GM19328 (cell line): Measurements from ENCODE around the gene BCAS3.
"Not testable (repeated sequence)": the region's sequence is repeated elsewhere in the genome, so short reads cannot be mapped to it uniquely, and the experiment has no call there.

Experiments used
- ATAC-seq: cut with Tn5 transposase; IDR thresholded peaks from one replicate; pipeline ENCODE4 v1.9.1; 2021; ENCODE audit warnings: mild to moderate bottlenecking, moderate library complexity; ENCODE audit not compliant: unreplicated experiment

BCAS3 gene

DNA sequence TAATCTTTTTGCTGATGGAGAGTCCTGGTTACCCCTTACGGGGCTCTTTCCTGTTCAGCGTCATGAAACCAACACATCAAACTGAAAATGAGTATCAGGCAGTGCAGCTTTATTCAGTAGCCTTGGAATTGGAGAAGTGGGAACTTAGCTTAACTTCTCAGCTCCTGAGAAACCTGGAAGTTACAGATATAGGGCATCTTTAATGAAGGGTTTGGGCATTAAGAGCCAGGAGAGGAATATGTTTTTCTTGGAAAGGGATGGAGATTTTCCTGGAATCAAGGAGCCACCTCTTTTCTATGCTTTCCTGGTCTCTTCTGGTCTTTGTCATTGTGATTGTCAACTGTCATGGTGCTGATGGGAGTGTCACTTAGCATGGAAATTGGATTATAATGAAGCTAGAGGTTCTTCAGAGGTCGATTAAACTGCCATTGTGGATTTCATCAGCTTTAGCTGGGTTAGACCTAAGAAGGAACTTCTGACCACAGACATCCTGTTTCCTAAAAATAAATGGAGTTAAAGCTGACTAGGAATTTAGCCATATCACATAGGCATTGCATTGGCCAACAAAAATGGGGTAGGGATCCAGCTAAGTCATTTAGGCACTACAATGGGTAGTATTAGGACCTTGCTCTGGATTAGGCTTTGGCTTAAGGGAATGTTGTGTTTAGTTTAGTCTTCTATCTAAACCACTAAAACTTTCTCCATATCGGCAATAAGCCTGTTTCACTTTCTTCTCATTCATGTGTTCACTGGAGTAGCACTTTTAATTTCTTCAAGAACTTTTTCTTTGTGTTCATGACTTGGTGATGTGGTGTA, 186.4 kb downstream of the BCAS3 start:
- ATAC-seq: no peak

DNA sequence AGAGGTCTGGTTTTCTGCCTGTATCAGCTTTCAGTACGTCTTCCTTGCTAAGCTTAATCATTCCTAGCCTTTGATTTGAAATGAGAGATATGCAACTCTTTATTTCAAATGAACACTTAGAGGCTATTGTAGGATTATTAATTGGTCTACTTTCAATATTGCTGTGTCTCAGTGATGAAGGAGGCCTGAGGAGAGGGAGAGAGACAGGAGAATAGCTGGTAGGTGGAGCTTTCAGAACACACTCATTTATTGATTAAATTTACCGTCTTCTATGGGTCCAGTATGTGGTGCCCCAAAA, 187.0 kb downstream of the BCAS3 start:
- no peak for ATAC-seq

DNA sequence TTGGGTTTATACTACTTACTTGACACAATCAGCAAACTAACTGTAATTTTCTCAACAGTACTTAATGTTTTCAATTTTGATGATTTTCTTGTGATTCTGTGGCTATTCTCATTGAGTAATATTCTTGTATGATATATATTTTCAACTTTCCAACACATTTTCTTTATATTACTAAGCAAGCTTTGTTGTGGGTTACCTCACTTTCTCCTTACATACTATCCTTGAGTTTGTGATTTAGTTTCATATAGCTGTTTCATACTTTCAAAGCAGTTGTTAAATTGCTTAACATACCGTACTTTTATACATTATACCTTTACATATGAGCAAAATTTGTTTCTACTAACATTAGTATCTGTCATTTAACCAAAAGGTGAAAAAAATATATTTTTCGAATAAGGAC, 197.1 kb downstream of the BCAS3 start:
- no peak for ATAC-seq

DNA sequence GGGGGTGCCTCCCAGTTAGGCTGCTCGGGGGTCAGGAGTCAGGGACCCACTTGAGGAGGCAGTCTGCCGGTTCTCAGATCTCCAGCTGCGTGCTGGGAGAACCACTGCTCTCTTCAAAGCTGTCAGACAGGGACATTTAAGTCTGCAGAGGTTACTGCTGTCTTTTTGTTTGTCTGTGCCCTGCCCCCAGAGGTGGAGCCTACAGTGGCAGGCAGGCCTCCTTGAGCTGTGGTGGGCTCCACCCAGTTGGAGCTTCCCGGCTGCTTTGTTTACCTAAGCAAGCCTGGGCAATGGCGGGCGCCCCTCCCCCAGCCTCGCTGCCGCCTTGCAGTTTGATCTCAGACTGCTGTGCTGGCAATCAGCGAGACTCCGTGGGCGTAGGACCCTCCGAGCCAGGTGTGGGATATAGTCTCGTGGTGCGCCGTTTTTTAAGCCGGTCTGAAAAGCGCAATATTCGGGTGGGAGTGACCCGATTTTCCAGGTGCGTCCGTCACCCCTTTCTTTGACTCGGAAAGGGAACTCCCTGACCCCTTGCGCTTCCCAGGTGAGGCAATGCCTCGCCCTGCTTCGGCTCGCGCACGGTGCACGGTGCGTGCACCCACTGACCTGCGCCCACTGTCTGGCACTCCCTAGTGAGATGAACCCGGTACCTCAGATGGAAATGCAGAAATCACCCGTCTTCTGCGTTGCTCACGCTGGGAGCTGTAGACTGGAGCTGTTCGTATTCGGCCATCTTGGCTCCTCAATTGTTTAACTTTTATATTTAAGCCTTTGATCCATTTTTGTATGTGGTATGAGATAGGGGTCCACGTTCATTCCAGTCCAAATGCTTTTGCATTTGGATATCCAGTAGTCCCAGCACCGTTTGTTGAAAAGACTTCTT, 209.3 kb downstream of the BCAS3 start:
- ATAC-seq: not testable (repeated sequence)

DNA sequence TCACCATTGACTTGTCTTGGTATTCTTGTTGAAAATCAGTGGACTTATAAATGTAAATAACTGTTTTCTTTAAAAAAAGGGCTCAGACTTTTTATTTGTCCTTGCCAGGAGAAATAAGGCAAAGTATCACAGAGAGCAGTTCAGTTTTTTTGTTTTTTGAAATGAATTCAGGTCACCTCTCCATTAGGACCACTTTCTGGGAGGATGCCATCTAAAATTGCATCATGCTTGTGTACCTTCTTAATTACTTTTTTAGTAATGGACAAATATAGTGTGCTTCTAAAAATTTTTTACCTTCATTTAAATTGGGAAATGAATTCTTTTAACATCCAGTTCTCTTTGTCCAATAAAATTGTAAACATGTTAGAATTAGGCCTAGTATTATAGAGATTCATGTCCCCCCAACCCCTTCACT, 210.0 kb downstream of the BCAS3 start:
- no peak for ATAC-seq

DNA sequence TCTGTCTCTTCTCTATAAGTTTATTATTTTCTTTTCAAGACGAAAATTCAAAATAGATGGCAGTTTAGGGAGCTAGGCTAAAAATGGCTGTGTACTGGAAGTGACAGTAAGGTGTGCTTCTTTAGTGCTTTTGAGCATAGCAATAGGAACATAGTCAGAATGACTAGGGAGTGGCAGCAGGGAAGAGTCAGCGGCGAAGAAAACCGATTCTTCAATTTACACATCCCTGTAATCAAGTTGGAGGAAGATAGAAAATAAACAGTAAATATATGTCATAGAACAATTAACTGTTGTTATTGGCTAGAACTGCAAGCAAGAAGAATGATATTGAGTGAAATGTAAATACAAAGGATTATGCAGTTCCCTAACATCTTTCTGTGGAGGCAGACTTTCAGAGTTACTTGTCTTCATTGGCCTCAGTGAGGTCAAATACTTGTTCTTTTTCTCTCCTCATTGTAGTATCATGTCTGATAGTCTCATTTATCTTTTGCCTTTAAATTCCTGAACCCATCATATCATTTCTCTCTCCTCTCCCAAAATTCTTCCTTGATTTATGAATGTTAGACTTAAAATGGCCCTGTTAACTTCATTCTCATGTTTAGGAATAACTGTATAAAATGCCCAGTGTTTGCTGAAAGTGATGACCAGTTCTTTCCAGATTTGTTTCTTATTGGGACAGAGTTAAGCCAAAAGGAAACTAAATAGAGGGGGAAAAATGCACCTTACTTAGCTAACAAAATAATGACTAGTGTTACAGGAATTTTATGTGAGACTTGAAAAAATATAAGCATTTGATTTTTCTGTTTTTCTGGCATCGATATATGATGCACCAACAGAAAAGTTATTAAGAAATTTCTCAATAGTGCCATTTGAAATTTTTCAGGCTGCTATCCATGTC, 211.4 kb downstream of the BCAS3 start:
- no peak for ATAC-seq

DNA sequence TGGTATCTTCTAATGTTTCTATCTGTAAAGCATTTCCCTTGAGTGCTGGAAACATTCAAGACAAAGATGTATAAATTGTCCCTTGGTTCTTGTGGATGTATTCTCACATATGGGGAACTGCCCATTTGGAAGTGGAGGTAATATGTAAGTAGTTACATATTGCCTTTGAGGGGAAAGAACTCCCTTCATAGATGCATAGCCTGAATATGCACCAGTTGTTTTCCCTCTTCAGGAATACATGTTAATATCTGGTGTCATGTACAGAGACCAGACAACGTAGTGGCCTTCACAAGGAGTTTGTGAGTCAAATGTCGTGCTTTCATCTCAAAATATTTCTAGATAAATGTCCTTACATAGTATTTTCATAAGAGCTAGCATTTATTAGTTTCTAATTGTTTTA, 213.5 kb downstream of the BCAS3 start:
- ATAC-seq: no peak

DNA sequence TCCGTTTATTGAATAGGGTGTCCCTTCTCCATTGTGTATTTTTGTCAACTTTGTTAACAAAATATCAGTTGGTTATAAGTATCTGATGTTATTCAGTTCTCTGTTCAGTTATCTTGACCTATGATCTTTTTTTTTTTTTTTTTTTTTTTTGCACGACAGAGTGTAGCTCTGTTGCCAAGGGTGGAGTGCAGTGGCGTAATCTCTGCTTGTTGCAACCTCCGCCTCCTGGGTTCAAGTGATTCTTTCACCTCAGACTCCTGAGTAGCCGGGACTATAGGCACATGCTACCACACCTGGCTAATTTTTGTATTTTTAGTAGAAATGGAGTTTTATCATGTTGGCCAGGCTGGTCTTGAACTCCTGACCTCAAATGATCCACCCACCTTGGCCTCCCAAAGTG, 215.8 kb downstream of the BCAS3 start:
- no peak for ATAC-seq

DNA sequence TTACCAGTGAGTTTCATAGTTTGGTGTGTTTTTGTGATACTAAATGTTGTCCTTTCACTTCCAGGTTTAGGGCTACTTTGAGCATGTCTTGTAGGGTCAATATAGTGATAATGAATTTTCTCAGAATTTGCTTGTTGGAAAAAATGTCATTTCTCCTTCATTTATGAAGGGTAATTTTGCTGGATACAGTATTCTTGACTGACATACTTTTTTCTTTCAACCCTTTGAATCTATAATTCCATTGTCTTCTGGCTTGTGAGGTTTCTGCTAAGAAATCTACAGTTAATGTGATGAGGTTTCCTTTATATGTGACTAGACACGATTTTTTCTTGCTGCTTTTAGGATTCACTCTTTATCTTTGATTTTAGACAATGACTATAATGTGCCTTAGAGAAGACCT, 219.3 kb downstream of the BCAS3 start:
- ATAC-seq: no peak

DNA sequence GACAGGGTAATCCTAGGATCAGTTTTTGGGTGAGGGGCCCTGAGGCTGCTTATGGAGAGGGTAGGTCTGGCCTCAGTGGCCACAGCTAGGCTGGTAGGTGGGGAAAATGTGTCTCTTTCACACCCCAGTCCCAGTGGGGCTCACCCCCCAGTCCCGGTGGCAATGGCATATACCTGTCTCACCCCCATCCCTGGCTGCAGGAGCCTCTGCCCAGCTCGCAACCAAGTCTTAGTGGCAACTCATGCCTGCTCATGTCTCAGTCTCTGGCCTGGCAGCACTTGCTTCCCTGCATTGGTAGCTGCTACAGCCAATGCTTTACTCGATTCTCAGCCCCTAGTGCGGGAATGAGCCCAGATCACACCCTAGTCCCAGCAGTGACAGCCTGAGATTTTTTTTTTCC, 221.5 kb downstream of the BCAS3 start:
- no peak for ATAC-seq

DNA sequence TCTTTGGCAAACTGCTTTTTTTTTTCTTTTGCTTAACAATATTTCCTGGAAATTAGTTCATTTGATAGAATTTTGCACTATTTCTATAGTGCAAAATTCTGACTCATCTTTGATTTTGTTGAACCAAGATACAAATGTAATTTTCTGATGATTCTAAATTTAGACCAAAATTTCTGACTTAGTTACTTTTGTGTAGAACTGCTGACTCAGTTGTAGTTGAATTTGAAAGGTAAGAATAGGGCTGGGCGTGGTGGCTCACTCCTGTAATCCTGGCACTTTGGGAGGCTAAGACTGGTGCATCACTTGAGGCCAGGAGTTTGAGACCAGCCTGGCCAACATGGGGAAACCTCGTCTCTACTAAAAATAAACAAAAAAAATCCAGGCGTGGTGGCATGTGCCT, 223.0 kb downstream of the BCAS3 start:
- ATAC-seq: no peak

DNA sequence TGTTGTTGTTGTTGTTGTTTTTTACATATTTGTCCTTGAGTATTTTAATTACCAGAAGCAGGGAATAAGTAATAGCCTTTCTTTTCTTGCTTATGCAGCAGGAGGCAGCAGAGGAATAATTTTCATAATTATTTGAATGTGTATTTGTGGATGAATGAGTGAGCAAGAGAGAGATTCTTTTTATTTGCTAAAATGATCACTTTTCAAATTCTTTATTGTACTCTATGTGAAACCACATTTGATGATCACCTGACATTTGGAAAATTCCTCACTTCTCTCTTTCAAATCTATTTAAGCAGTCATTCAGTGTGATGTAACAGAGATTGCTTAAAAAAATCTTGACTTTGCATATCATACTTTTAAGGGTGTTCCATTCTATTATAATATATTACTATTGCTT, 223.6 kb downstream of the BCAS3 start:
- ATAC-seq: no peak

DNA sequence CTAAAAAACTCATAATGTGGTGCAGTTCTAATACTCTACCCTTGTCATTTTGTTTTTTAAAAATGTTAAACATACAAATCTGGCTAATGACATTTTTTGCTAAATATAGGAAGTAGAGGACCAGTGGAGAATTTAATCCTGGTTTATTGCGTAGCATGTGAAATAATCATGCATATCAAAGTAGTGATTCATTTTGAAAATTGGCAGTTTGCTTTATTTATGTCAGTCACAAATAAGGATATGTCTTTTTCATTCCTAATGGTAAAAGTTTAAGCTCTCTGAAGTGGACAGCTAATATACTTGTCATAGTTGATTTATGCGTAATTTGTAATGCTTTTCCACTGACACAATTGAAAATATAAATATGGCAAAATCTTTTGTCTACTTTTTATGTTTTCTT, 224.2 kb downstream of the BCAS3 start:
- ATAC-seq: no peak

DNA sequence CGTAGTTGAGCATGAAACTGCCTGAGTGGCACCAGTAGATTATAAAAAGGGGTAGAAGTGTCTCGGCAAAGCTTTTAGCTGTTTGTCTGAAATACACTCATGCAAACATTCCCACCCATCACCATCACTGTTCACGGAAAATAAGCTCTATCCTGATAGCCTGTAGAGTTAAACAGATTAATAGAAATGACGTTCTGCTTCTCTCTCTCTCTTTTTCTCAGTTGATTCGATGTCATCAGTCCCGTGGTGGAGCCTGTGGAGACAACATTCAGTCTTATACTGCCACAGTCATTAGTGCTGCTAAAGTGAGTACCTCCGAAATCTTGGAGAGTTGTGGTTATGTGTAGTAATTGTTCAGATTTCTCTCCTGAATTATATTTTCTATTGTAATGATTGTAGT, 224.7 kb downstream of the BCAS3 start:
- no peak for ATAC-seq

DNA sequence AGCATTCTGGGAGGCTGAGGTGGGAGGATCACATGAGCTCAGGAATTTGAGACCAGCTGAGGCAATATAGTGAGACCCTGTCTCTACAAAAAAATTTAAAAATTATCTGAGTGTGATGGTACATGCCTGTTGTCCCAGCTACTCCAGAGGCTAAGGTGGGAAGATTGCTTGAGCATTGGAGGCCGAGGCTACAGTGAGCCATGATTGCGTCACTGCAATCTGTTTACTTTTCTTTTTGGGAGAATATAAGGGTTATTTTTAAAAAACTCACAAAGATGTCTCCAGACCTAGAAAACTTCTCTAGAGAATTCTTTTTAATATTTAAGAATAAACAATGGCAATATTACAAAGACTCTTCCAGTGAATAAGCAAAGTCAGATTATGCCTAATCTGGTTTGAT, 226.9 kb downstream of the BCAS3 start:
- no peak for ATAC-seq

DNA sequence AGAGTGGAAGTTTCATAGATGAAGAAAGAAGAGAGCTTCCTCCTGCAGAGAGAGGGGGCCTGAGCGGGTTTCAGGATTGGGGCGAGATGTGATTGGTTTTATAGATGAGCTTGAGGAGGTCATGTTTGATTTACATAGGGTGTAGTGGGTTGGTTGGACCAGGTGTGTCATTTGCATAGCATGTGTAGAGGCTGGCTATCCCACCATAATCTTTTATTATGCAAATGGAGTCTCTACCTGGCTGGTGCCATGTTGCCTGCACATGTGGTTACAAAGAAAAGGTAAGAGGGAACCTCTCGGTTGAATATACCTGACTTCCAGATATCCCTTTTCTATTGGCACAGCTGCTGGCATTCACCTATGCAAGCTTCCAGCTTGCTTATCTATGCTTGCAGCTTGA, 228.1 kb downstream of the BCAS3 start:
- no peak for ATAC-seq

DNA sequence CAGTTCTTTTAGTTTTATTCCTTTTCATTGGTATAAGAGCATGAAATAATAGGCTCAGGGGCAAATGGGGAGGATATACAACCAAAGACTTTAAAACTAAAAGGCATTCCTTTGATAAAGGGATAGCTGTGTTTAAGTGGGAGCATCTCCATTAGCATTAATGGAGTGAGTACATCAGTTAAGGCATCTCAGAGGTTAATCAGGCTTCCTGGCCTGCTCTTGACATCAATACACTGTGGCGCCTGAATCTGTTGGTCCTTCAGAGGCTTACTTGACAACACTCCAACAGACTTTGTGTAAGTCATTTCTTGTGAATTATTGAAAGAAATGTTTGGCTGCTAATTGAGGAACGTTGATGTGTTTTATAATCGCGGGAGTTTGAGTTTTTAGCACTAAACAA, 230.7 kb downstream of the BCAS3 start:
- ATAC-seq: no peak

DNA sequence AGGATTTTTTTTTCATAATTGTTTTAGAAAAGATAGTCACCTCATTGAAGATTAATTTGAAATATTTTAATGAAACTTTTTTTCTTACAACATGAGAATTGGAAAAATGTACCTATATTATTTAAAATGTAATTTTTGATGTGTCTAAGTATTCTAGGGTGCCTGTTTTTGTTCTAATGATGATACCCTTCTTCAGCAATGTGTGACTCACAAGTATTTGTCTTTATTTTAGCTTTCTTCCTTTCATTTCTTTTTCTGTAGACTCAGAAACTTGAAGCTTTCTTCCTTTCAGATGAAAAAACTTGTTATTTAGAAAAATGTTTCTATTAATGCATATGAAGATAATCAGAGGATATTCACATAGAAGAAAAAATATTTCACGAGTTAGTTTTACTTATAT, 231.8 kb downstream of the BCAS3 start:
- ATAC-seq: no peak

DNA sequence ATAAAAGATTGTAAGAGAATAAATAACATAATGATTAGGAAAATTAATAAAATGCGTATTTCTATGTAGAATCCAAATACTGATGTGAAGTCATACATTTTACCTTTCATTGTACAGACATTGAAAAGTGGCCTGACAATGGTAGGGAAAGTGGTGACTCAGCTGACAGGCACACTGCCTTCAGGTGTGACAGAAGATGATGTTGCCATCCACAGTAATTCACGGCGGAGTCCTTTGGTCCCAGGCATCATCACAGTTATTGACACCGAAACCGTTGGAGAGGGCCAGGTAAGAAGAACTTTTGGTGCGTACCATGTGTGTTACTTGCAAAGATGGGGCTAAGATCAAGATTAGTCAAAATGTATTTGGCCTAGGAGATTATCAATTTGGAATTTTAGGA, 232.8 kb downstream of the BCAS3 start:
- no peak for ATAC-seq

DNA sequence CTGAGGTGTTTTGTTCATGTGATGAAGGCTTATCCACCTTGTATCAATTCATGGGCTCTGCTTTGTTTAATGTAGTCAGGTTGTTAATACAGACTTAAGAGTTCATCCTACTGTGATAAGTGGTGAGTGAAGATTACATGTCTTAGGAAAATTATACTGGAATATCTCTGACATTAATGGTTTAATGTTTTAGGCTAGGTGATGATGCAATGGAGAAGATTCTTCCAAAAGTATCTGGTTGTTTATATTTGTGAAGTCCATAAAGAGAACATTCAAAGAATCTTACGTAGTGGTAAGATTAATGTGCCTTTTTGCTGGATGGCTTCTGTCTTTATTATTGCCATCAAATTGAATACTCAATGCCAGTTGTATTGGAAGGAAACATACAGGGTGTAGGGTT, 236.4 kb downstream of the BCAS3 start:
- ATAC-seq: no peak

DNA sequence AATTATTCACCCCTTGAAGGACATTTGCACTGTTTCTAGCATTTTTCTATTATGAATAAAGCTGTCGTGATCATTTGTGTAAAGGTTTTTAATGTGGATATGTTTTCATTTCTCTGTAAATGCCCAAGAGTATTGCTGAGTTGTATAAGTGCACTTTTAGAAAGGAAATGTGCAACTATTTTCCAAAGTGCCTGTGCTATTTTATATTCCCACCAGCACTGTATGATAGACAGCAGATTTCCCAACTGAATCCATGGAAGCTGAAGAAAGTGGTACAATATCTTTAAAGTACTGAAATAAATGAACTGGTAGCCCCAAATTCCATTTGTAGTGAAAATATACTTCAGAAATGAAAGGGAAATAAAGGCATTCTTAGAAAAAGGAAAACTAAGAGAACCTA, 238.4 kb downstream of the BCAS3 start:
- ATAC-seq: no peak
